HL-60/S4 (cell line): ENCODE measurements around the gene ZNF207.
"Not testable (repeated sequence)": the region's sequence is repeated elsewhere in the genome, so short reads cannot be mapped to it uniquely, and the experiment has no call there.

Source experiments
- in situ Hi-C: fragments of 300-500 bp; cut with MboI; formaldehyde crosslinking; loops from 2 replicates; pipeline ENCODE4 v1.14.3; 2022; ENCODE audit warnings: low sequenced_read_pairs

The ZNF207 gene

DNA sequence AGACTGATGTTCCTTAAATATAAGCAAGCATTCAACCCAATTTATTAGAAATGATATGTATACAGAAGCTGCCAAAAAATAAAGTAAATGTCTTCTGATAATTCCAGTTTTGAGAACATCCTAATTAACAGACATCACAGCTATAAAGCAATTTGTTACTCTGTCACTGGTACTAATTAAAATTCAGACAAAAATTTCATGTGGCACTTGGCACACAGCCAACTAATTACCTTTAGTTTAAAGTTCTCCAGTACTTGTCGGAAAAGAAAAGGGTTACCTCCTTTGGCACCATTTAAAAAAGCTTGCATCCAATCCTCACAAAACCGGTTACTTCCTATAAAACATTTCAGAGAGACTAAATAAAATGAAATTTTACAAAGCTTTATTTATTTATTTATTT lies 16.8 kb upstream of the ZNF207 start:
- in situ Hi-C loops = no loop called here

DNA sequence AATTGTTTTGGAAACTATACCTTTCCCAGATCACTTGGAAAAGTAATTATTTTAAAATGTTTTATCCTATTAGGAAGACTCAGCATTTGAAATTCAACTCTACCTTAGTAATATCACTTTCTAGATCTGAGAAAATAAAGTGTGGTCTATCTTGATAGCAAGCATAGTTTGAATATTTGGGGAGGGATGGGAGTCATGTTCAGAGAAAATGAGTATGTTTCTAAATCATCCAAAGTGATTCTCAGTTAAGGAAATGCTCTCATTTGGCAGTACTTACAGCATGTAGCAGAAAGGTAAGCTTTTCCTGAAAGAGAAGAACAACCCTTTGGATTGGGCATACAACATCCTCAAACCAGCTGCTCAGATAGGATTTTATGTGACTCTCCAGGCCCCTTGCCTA lies 14.9 kb upstream of the ZNF207 start:
- in situ Hi-C loops = no loop called here

- in situ Hi-C loops = no loop called here
Measured at GRCh38 chr17:32335687-32336086, 14.3 kb upstream of the ZNF207 start.

- in situ Hi-C loops = no loop called here
Measured at GRCh38 chr17:32341141-32341856, 8.7 kb upstream of the ZNF207 start.

- in situ Hi-C loops = no loop called here
Measured at GRCh38 chr17:32341857-32342602, 7.9 kb upstream of the ZNF207 start, which contains the start of gene C17orf75. Gene C17orf75, minus strand, starts transcription at chr17:32342173. Its CDS starts 34 bp downstream, at chr17:32342139.

DNA sequence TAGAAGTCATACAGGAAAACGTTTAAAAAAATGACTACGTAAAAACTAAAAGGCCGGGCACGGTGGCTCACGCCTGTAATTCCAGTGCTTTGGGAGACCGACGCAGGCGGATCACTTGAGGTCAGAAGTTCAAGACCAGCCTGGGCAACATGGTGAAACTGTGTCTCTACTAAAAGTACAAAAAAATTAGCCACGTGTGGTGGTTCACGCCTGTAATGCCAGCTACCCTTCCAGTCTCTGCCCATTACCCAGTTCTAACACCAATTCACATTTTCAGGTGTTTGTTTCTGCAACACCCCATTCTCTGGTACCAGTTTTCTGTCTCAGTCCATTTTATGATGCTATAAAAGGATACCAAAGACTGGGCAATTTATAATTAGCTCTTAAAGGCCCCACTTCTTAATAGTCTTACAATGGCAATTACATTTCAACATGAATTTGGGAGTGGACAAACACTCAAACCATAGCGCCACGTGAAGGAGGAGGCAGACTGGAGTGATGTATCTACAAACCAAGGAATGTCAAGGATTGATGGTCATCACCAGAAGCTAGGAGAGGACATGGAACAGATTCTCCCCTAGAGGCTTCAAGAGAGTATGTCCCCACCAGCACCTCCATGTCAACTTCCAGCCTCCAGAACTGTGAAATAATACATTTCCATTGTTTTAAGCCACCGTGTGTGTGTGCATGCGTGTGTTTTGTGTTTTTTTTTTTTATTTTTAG lies 7.2 kb upstream of the ZNF207 start:
- in situ Hi-C loops = no loop called here

GRCh38 chr17:32345951-32346600 lies 3.9 kb upstream of the ZNF207 start:
- in situ Hi-C loops = no loop called here

DNA sequence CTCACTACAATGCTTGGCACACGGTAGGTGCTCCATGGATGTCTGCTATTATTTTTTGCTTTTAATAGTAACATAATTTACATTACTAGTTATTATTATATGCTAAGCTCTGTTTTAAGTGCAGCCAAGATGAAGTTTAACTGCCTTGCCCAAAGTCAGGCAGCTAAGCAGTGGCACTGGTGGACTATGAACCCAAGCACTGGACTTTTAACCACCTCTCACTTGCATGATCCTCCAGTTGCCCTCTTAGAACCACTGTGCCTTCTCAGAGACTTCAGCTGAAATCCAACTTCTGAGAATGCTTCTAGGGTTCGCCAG lies 1.5 kb upstream of the ZNF207 start:
- in situ Hi-C loops = no loop called here

DNA sequence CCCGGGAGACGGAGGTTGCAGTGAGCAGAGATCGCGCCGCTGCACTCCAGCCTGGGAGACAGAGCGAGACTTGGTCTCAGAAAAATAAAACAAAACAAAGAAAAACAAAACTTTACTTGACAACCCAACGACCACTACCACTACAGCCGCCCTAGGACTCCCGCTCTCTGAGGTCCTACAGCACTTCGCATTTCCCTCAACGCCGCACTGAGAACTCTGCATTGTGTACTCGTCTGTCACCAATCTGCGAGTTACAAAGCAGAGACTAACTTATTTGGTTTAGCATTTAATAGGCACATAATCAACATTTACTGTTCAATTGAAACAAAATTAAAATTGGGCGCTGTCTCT lies 479 bp upstream of the ZNF207 start:
- in situ Hi-C loops = no loop called here

- in situ Hi-C loops = no loop called here
Measured at GRCh38 chr17:32350666-32351418, 885 bp downstream of the ZNF207 start.

DNA sequence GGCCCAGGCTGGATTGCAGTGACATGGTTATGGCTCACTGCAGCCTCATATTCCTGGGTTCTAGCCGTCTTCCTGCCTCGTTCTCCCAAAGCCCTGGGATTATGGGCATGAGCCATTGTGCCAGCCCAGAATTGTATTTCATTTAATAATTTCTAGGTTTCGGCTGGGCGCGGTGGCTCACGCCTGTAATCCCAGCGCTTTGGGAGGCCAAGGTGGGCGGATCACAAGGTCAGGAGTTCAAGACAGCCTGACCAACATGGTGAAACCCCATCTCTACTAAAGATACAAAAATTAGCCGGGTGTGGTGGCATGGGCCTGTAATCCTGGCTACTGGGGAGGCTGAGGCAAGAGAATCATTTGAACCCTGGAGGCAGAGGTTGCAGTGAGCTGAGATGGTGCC lies 2.8 kb downstream of the ZNF207 start:
- in situ Hi-C loops = not testable (repeated sequence)

DNA sequence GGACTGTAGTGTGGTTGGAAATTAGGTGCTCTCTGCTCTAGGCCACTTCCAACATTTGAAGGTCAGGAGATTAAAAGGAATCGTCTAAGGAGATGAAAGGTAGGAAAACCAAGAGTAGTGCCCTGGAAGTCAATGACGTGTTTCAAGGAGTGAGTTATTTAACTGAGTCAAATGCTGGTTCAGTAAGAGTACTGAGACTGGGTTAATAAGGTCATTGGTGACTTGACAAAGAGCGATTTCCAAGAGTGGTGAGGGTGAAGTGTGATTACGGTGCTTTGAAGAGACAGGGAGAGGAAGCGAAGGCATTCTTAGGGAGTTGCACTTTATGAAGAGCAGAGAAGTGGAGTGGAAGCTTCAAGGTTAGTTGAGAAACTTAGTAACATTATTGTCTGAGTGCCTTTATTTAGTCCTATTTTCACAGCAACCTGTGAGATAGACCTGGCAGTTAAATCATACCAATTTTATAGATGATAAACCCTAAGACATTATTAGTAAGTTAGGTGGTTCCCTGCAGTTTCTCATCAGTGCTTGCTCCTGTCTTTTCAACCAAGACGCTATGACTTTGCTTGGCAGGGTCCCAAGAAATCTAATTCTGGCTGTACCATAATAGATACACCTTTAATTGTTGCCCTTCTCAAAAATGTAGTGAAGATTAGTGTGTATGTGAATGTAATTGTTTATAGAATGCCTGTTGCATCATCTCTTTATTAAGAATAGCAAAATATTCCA lies 5.9 kb downstream of the ZNF207 start:
- in situ Hi-C loops = no loop called here

DNA sequence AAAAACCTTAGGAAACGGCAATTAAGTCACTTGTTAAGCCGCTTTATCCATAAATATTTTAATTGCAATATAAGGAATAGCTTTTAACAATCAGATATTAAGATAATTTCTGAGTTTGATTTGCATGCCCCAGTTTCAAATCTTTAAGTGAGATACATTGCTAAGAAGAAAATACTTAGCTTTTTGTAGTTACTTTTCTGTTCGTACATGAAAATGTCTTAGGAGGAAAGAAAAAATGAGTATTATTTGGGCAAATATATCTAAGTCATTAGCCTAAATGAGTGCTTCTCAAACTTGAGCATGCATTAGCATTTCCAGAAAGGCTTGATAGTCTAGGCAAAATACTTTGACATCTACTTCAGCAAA lies 6.4 kb downstream of the ZNF207 start:
- in situ Hi-C loops = no loop called here

GRCh38 chr17:32356750-32357149 lies 6.8 kb downstream of the ZNF207 start:
- in situ Hi-C loops = no loop called here

GRCh38 chr17:32357615-32358014 lies 7.7 kb downstream of the ZNF207 start:
- in situ Hi-C loops = no loop called here

DNA sequence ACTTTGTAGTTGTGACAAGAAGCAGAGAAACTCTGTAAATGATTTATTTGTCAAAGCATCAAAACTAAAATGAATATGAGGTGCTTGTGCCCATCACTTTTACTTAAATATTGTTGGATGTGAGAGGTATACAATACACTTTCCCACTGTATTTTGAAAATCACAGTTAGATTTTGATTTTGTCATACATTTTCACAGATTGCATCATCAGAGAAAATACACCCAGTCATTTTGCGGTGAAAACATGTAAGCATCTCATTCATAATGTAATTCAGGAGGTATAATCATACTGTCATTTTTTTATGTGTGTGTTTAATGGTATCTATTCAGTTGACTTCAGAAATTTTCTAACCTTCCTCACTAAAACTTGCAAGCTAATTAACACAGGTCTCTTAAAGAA lies 11.3 kb downstream of the ZNF207 start:
- in situ Hi-C loops = no loop called here

DNA sequence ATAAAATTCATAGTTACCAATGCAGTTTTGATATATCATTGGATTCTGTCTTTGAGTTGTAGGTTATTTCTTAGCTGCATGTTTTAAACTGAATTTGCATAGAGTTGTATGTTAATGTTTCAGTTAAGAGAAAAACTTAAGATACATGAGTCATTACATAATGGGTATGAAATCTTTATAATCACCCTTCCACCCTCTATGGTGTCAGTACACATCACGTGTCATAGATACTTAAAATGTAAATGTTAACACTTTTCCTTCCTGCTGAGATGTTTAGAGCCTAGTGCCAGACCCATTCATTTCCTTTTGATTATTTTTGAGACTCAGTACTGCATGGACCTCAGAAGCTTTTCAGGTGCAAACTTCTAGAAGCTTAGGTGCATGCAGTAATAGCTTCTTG lies 20.5 kb downstream of the ZNF207 start:
- in situ Hi-C loops = no loop called here

- in situ Hi-C loops = no loop called here
Measured at GRCh38 chr17:32382526-32383223, 32.7 kb downstream of the ZNF207 start.

DNA sequence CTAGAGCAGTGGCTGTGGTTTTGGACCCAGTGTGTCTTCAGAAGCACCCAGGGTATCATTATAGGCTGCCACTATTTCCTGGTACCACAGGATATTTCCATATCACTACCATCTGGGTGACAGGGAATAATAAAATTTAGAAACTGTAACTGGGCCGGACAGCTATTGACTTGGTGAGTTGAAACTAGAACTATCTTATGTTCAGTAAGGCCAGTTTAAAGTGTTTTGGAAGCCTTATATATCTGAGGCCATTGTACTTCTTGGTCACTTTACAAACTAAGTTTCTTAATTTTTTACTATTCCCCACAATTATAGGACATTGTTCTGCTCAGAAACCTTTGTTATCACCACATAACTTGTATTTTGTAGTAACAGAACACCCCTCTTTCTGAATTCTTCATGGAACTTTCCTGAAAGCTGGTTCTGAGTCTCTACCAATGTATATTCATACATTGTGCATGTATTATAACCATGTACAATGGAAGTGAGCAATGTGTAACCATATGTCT lies 34.0 kb downstream of the ZNF207 start:
- in situ Hi-C loops = no loop called here
